Activated naive CD4-positive, alpha-beta T cell treated with anti-CD3 and anti-CD28 coated beads, Interleukin-2, amount 50 U/mL, for 24 hours (primary cell): ENCODE results near the gene MGAT4C.
"Not testable (repeated sequence)": the region's sequence is repeated elsewhere in the genome, so short reads cannot be mapped to it uniquely, and the experiment has no call there.

Experiments used
- H3K27ac Mint-ChIP-seq: one replicate; pipeline ENCODE4 v1.8.0; 2021; ENCODE audit warnings: mild to moderate bottlenecking, mixed read lengths
- H3K27me3 Mint-ChIP-seq: one replicate; pipeline ENCODE4 v1.8.0; 2021; ENCODE audit warnings: mixed read lengths
- H3K36me3 Mint-ChIP-seq: one replicate; pipeline ENCODE4 v1.8.0; 2021; ENCODE audit warnings: mixed read lengths
- H3K4me1 Mint-ChIP-seq: one replicate; pipeline ENCODE4 v1.8.0; 2021; ENCODE audit warnings: mixed read lengths
- H3K4me3 Mint-ChIP-seq: one replicate; pipeline ENCODE4 v1.8.0; 2021; ENCODE audit warnings: mild to moderate bottlenecking, mixed read lengths
- H3K9me3 Mint-ChIP-seq: one replicate; pipeline ENCODE4 v1.8.0; 2021; ENCODE audit warnings: mixed read lengths

The MGAT4C gene

DNA sequence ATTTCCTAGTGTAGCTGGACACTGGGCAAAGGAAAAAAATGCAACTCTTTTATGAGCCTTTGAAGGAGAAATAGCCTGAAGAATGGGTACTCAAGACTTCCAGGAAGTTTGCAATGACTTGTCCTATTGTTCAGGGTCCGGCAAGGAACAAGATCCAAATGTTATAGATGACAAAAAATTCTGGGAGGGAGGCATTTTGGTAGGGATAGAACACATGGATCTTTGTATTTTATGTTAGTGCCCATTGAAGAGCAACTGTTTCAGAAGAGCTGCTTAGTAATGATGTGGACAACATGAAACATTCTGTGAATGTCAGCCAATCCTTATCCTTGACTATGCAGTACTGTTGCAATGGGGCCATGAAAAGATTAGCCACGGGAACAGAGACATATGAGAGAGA is 138.0 kb downstream of the MGAT4C start:
- no peaks in the 10 kb centered on the region for H3K36me3 Mint-ChIP-seq

DNA sequence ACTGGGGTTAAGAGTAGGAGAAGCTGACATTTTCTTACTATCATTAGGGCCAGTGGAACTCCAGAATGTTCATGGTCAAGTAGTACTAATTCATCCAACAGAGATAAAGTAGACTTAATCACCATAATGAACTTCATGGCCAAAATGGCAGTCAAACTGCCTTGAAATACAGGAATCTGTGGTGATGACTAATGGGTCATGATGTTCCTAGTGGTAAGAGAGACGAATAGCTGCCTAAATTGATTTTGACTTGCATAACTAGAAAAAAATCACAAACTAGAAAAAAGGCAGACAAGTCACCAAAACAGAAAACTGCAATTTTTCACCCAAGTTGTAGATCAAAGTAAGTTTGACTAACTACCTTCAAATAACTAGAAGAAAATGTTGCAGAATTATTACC is 138.5 kb downstream of the MGAT4C start:
- Mint-ChIP-seq H3K27ac (no peak overlapping the region), H3K36me3 (no peaks in the 10 kb centered on the region), H3K4me3 (no peak overlapping the region), H3K9me3 (peaks cover 6% of the 10 kb centered on the region), H3K4me1 (no peaks in the 10 kb centered on the region), H3K27me3 (no peaks in the 10 kb centered on the region)

More for the DNA sequence above, 138.0 kb downstream of the MGAT4C start:
- peaks cover 5% of the 10 kb centered on the region for H3K9me3 Mint-ChIP-seq
- no peak overlapping the region for H3K27ac Mint-ChIP-seq
- H3K4me1 Mint-ChIP-seq: no peaks in the 10 kb centered on the region
- no peak overlapping the region for H3K4me3 Mint-ChIP-seq
- H3K27me3 Mint-ChIP-seq: no peaks in the 10 kb centered on the region

DNA sequence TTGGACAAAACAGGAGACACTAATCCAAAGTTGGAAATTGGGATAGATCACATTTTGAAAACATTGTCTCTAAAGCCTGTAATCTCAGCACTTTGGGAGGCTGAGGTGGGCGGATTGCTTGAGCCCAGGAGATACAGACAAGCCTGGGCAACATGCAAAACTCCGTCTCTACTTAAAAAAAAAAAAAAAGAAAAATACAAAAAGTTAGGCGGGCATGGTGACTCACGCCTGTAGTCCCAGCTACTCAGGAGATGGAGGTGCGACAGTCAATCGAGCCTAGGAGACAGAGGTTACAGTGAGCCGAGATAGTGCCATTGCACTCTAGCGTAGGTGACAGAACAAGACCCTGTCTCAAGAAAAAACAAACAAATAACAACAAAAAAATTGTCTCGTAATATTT is 152.1 kb downstream of the MGAT4C start:
- no peak overlapping the region for H3K4me3 Mint-ChIP-seq
- no peaks in the 10 kb centered on the region for H3K27me3 Mint-ChIP-seq
- no peak overlapping the region for H3K27ac Mint-ChIP-seq
- H3K9me3 Mint-ChIP-seq: peaks cover 4% of the 10 kb centered on the region
- H3K4me1 Mint-ChIP-seq: no peaks in the 10 kb centered on the region
- no peaks in the 10 kb centered on the region for H3K36me3 Mint-ChIP-seq

DNA sequence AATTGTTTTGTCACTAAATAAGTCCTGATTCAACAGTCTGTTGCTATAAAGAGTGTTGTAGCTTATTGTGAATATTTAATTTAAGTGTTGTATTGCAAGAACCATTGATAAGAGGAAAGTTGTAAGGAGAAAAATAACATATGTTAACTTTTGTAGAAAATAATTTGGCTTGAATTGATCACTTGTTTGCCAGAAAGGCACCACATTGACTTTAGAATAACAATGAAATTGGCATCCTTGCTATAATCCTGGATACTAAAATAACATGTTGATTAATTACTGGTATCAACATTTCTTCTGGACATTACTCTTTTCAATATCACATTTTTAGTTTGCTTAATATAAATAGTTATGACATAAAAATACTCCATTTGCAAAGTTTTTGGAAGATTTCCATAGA is 159.0 kb downstream of the MGAT4C start:
- Mint-ChIP-seq H3K27ac (no peak overlapping the region), H3K36me3 (no peaks in the 10 kb centered on the region), H3K4me1 (no peaks in the 10 kb centered on the region), H3K4me3 (no peak overlapping the region), H3K27me3 (no peaks in the 10 kb centered on the region), H3K9me3 (no peaks in the 10 kb centered on the region)

DNA sequence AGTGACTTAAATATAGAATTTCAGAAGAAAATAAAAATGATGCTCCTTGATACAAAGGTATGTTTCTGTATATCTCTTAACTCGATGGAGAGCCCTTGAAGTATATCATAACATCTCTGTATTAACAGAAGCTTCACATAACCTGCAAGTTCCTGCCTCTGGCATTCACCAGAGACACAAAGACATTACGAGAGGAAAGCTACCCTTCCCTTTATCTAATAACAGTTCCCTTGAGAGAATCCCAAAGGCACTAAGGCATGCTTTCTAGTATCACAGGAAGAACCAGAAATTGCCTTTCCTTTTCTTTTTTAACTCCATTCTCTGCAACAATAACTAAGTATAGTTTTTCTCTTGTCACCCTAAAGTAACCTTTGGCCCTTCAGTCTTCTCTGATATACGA is 164.5 kb downstream of the MGAT4C start:
- Mint-ChIP-seq H3K4me1 (no peaks in the 10 kb centered on the region), H3K9me3 (no peaks in the 10 kb centered on the region), H3K36me3 (no peaks in the 10 kb centered on the region), H3K27ac (no peak overlapping the region), H3K4me3 (no peak overlapping the region), H3K27me3 (no peaks in the 10 kb centered on the region)

DNA sequence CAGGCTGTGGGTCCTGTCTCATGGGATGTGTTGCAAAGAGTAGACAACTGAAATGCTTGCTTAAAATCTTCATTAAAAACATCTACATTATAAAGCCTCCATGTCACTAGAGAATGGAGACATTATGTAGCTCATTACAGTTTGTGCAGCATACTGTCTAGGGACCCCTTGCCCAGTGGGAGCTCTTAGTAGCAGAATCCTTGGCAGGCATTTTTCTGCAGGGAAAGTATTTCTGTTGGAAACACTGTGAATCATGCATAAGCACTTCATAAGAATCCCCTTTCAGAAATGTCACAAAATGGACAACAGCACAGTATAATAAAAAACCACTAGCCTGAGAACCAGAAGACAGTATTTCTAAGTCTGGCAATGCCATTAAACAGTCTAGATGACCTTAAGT is 174.3 kb downstream of the MGAT4C start:
- Mint-ChIP-seq H3K27ac (no peak overlapping the region), H3K4me1 (no peaks in the 10 kb centered on the region), H3K9me3 (no peaks in the 10 kb centered on the region), H3K27me3 (no peaks in the 10 kb centered on the region), H3K4me3 (no peak overlapping the region), H3K36me3 (no peaks in the 10 kb centered on the region)

DNA sequence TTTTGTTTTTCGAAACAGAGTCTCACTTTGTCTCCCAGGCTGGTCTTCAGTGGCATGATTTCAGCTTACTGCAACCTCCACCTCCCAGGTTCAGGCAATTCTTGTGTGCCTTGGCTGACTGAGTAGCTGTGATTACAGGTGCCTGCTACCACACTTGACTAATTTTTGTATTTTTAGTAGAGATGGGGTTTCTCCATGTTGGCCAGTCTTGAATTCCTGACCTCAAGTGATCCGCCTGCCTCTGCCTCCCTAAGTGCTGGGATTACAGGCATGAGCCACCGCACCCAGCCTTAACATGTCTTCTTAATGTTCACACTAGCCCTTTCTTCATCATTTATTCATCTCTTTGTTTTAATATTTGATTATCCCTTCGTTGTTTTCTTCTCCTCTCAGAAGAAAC is 197.1 kb downstream of the MGAT4C start:
- not testable (repeated sequence) for H3K36me3 Mint-ChIP-seq, H3K27me3 Mint-ChIP-seq, H3K4me1 Mint-ChIP-seq, H3K27ac Mint-ChIP-seq, H3K4me3 Mint-ChIP-seq
- peaks cover 11% of the 10 kb centered on the region for H3K9me3 Mint-ChIP-seq

DNA sequence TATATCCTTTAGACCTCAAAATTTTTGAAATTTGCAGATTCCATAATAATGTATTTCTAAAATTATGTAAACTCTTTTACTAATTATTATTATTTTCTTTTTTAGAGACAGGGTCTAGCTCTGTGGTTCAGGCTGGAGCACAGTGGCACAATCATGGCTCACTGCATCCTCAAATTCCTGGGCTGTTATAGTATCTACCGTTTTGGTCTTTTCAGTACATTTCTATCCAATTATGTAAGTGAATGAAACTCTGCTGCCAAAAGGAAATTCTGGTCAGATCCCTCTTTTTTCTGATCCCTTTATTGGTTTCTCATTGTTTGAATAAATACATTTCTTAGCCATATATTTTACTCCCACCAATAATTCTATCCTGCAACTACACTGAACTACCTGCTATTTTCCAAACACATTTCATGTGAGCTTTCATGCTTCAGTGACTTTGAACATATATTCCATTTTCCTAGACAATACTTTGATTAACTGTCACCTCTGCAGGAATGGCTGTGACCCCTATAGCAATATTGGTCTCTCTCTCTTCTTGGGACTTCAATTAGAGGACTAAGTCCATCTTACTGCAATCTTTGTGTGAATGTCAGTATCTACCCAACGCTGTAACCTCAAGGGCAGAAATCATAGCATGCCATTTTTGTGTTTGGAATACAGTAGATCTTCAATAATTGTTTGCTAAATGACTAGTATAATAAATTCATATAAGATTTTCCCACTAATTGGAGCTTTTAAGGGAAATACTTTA is 198.9 kb downstream of the MGAT4C start:
- Mint-ChIP-seq H3K27me3 (no peaks in the 10 kb centered on the region), H3K36me3 (no peaks in the 10 kb centered on the region), H3K4me1 (no peaks in the 10 kb centered on the region), H3K4me3 (no peak overlapping the region), H3K9me3 (peaks cover 5% of the 10 kb centered on the region), H3K27ac (no peak overlapping the region)

DNA sequence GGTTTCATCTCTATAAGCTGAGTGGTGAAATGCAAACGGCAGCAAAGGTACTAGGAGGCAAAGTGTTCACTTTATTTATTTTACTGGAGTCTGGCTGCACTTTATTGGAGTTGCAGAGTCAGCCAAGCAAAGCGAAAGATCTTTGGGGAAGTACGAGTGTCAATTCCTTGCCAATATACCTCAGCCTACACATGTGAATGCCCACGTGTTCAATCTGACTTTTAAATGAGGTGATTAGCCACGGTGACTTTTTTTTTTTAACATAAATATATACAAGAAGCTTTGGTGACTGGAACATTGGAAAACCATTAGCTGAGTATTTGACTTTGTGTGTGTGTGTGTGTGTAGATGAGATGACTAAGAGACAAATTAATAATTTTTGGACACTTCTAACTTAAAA is 203.3 kb downstream of the MGAT4C start:
- Mint-ChIP-seq H3K4me1 (no peaks in the 10 kb centered on the region), H3K4me3 (no peak overlapping the region), H3K27me3 (no peaks in the 10 kb centered on the region), H3K36me3 (no peaks in the 10 kb centered on the region), H3K27ac (no peak overlapping the region), H3K9me3 (no peaks in the 10 kb centered on the region)

DNA sequence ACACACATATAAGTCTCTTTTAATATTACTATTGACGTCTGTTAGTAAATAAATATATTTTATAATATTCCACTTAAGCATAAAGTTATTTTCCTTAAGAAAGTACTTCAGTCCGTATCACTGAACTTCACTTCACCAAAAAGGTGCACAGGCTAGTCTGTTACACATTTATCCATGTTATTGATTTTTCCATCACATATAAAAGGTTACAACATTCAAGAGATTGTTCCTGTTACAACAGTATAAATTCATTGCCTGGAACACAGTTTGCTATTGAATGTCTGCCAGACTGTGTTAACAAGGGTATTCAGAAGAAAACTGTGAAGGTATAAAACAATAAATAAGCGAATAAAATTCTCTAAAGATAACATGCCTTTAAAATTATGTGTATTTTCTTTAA is 206.2 kb downstream of the MGAT4C start:
- no peak overlapping the region for H3K4me3 Mint-ChIP-seq
- H3K27me3 Mint-ChIP-seq: no peaks in the 10 kb centered on the region
- H3K9me3 Mint-ChIP-seq: no peaks in the 10 kb centered on the region
- H3K36me3 Mint-ChIP-seq: no peaks in the 10 kb centered on the region
- H3K27ac Mint-ChIP-seq: no peak overlapping the region
- H3K4me1 Mint-ChIP-seq: no peaks in the 10 kb centered on the region

DNA sequence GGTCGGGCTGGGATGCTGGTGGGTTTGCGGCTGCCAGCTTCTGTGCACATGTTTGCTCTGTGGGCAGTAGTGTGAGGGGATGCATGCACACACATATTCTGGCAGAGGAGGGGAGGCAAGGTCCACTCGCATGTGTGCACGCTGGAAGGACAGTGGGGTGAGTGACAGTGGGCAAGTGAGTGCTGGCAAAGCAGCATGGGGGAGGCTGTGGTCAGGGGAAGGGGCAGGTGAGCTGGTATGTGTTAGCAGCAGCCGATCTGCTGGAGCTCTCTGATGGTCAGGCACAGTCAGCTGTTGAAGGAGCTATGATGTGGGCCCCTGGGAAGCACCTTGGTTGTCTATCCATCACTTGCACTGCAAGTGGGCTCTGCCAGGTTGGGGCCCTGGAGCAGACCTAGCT is 211.8 kb downstream of the MGAT4C start:
- no peaks in the 10 kb centered on the region for H3K27me3 Mint-ChIP-seq
- no peaks in the 10 kb centered on the region for H3K36me3 Mint-ChIP-seq
- H3K27ac Mint-ChIP-seq: no peak overlapping the region
- no peak overlapping the region for H3K4me3 Mint-ChIP-seq
- H3K4me1 Mint-ChIP-seq: no peaks in the 10 kb centered on the region
- H3K9me3 Mint-ChIP-seq: peaks cover 2% of the 10 kb centered on the region

DNA sequence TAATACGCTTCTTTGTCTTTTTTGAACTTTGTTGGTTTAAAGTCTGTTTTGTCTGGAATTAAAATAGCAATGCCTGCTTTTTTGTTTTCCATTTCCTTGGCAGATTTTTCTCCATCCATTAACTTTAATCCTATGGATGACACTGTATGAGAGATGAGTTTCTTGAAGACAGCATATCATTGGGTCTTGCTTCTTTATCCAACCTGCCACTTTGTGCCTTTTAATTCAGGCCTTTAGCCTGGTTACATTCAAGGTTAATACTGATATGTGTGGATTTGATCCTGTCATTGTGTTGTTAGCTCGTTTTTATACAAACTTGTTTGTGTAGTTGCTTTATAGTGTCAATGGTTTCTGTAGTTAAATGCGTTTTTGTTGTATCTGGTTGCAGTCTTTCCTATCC is 214.1 kb downstream of the MGAT4C start:
- Mint-ChIP-seq H3K36me3 (no peaks in the 10 kb centered on the region), H3K27ac (no peak overlapping the region), H3K4me1 (no peaks in the 10 kb centered on the region), H3K4me3 (no peak overlapping the region), H3K27me3 (no peaks in the 10 kb centered on the region), H3K9me3 (peaks cover 15% of the 10 kb centered on the region)

DNA sequence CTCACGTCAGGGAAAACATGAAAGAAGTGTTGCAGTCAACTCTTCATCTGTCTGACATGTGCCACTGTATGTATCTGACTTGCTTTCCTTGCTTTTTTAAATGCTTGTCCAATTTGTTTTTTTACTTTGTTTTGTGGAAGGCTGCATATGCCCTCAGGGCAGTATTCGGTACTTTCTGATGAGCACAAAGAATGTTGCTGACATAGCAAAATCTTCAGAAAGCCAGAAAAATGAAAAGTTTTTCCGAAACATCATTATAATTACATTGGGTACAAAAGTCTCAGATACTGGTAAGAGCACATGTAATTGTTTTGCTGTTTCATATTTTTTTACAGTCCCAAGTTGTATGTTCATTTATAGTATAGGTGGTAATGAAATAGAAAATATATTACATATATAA is 237.8 kb downstream of the MGAT4C start:
- no peak overlapping the region for H3K4me3 Mint-ChIP-seq
- H3K4me1 Mint-ChIP-seq: no peaks in the 10 kb centered on the region
- H3K27ac Mint-ChIP-seq: no peak overlapping the region
- peaks cover 5% of the 10 kb centered on the region for H3K9me3 Mint-ChIP-seq
- H3K27me3 Mint-ChIP-seq: no peaks in the 10 kb centered on the region
- H3K36me3 Mint-ChIP-seq: no peaks in the 10 kb centered on the region

DNA sequence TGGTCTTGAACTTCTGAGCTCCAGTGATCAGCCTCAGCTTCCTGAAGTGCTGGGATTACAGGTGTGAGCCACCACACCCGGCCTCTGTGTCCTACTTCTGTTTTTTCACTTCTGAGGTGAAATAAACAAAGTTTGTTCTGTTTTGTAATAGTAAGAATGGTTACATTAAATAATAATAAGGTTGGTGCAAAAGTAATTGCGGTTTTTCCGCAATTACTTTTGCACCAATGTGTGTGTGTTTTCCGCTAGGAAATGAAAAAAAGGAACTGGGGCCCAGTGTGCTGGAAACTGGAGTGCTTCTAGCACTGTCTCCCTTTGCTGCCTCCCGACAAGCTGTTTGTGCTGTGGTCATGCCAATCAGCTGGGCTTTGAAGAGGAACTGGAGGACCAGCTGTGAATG is 241.2 kb downstream of the MGAT4C start:
- Mint-ChIP-seq H3K27ac (no peak overlapping the region), H3K4me1 (no peaks in the 10 kb centered on the region), H3K36me3 (no peaks in the 10 kb centered on the region), H3K27me3 (no peaks in the 10 kb centered on the region), H3K4me3 (no peak overlapping the region), H3K9me3 (peaks cover 11% of the 10 kb centered on the region)

DNA sequence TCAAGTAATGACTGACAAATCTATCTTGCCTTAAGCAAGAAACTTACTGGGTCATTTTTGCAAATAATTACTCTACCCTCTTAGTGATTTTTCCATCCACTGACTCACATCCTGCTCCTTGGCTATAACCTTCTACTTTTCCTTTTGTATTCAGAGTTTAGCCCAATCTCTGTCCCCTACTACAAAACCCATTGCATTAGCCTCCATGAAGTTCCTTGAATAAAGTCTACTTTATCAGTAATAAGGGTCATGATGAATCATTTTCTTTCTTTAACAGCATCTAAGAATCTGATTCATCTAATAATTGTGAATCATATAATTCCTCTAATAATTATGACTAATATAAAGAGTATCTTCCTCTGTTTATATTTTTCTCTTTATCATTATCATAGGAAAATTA is 249.5 kb downstream of the MGAT4C start:
- Mint-ChIP-seq H3K4me3 (no peak overlapping the region), H3K27me3 (no peaks in the 10 kb centered on the region), H3K36me3 (no peaks in the 10 kb centered on the region), H3K9me3 (peaks cover 12% of the 10 kb centered on the region), H3K4me1 (no peaks in the 10 kb centered on the region), H3K27ac (no peak overlapping the region)

DNA sequence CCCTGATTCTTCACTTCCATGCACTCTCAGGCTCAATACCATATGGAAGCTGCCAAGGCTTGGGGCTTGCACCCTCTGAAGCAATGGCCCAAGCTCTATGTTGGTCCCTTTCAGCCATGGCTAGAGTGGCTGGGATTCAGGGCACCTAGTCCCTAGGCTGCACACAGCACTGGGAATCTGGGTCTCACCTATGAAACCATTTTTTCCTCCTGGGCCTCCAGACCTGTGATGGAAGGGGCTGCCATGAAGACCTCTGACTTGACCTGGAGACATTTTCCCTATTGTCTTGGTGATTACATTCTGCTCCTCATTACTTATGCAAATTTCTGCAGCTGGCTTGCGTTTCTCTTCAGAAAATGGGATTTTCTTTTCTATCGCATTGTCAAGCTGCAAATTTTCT is 258.1 kb downstream of the MGAT4C start:
- no peaks in the 10 kb centered on the region for H3K4me1 Mint-ChIP-seq
- peaks cover 21% of the 10 kb centered on the region for H3K9me3 Mint-ChIP-seq
- no peak overlapping the region for H3K4me3 Mint-ChIP-seq
- no peaks in the 10 kb centered on the region for H3K36me3 Mint-ChIP-seq
- H3K27ac Mint-ChIP-seq: no peak overlapping the region
- H3K27me3 Mint-ChIP-seq: no peaks in the 10 kb centered on the region

DNA sequence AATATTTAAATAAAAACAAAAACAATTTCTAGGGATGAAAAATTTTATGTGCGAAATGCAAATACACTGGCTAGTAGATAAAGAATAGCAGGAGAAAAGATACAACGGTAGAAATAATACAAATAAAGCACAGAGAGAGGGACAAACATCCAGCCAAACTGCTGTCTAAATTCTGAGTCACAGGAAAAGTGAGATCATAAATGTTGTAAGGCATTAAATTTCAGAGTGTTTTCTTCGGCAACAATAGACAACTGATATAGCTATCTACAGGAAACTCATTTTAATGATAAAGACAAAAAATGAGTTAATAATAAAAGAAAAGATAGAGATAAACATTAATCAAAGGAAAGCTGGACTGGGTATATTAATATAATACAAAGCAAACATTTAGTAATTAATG is 259.9 kb downstream of the MGAT4C start:
- Mint-ChIP-seq H3K4me1 (no peaks in the 10 kb centered on the region), H3K4me3 (no peak overlapping the region), H3K9me3 (peaks cover 21% of the 10 kb centered on the region), H3K27ac (no peak overlapping the region), H3K27me3 (no peaks in the 10 kb centered on the region), H3K36me3 (no peaks in the 10 kb centered on the region)
